IMR-90 (cell line): Measurements from ENCODE around the gene MRPL21. TPM values are rescaled to one million over a fixed set of nuclear protein-coding genes. Genes with fewer than 3 reads are reported as not detected.

ENCODE experiments used
- ATAC-seq: fragments of 200-7000 bp; cut with Tn5 transposase; 2 replicates; pipeline ENCODE4 v1.9.1; 2020; ENCODE audit warnings: low read depth, mild to moderate bottlenecking, moderate library complexity
- BruUV-seq: library from RNA; stranded (reverse); fragments of 400-500 nt; replicated peaks from 2 replicates; lab custom pipeline; 2021; lab: Mats Ljungman, UMichigan
- CTCF ChIA-PET: fragments of 300-600 bp; formaldehyde crosslinking; extraction: SDS; loops from one replicate; lab custom pipeline; 2021; ENCODE audit warnings: antibody characterized with exemption; lab: Yijun Ruan, JAX
- POLR2A ChIA-PET: fragments of 300-600 bp; sonication (Branson Sonifier 250); formaldehyde crosslinking; loops from one replicate; lab custom pipeline; 2022; ENCODE audit warnings: antibody characterized with exemption; ENCODE audit not compliant: unreplicated experiment; lab: Charles Lee
- DNase-seq: peaks from one replicate; pipeline ENCODE4 v3.0.0; 2013
- H2AFZ ChIP-seq: replicated peaks from 2 replicates; pipeline ENCODE3; 2013; ENCODE audit warnings: low read length, mild to moderate bottlenecking; ENCODE audit not compliant: poor library complexity
- H2AK5ac ChIP-seq: 2 replicates; pipeline ENCODE4 v1.6.1; 2013; ENCODE audit warnings: low read depth, low read length, inconsistent platforms
- H2AK9ac ChIP-seq: replicated peaks from 2 replicates; pipeline ENCODE3; 2013; ENCODE audit warnings: mild to moderate bottlenecking, low read depth, low read length, moderate library complexity; ENCODE audit not compliant: poor library complexity
- H2BK120ac ChIP-seq: 2 replicates; pipeline ENCODE4 v1.6.1; 2013; ENCODE audit warnings: low read depth, low read length, inconsistent platforms
- H2BK15ac ChIP-seq: 3 replicates; pipeline ENCODE4 v1.6.1; 2013; ENCODE audit warnings: low read depth, low read length, inconsistent platforms
- H2BK20ac ChIP-seq: 2 replicates; pipeline ENCODE4 v1.6.1; 2013; ENCODE audit warnings: low read depth, mild to moderate bottlenecking, inconsistent platforms, low read length, moderate library complexity
- H2BK5ac ChIP-seq: 2 replicates; pipeline ENCODE4 v1.6.1; 2013; ENCODE audit warnings: mild to moderate bottlenecking, low read depth, low read length, inconsistent platforms; ENCODE audit not compliant: poor library complexity, severe bottlenecking
- H3K14ac ChIP-seq: replicated peaks from 2 replicates; pipeline ENCODE4 v1.6.1; 2013; ENCODE audit warnings: low read depth, low read length, inconsistent platforms
- H3K18ac ChIP-seq: 2 replicates; pipeline ENCODE4 v1.6.1; 2013; ENCODE audit warnings: low read depth, low read length, control low read depth
- H3K23ac ChIP-seq: 2 replicates; pipeline ENCODE4 v1.6.1; 2013; ENCODE audit warnings: low read depth, low read length, inconsistent platforms
- H3K27ac ChIP-seq: 2 replicates; pipeline ENCODE4 v1.5.1; 2013; ENCODE audit warnings: mild to moderate bottlenecking, control low read depth, low read length; ENCODE audit not compliant: insufficient read depth
- H3K27me3 ChIP-seq: 2 replicates; pipeline ENCODE4 v1.6.1; 2013; ENCODE audit warnings: low read length; ENCODE audit not compliant: control insufficient read depth, insufficient read depth
- H3K36me3 ChIP-seq: 2 replicates; pipeline ENCODE4 v1.6.1; 2013; ENCODE audit warnings: low read length, mixed read lengths; ENCODE audit not compliant: control insufficient read depth, insufficient read depth
- H3K4ac ChIP-seq: 2 replicates; pipeline ENCODE4 v1.6.1; 2013; ENCODE audit warnings: low read depth, low read length, inconsistent platforms
- H3K4me1 ChIP-seq: 2 replicates; pipeline ENCODE4 v1.6.1; 2013; ENCODE audit warnings: low read length, mixed read lengths; ENCODE audit not compliant: control insufficient read depth, insufficient read depth
- H3K4me2 ChIP-seq: 2 replicates; pipeline ENCODE4 v1.6.1; 2013; ENCODE audit warnings: low read depth, mild to moderate bottlenecking, control low read depth, low read length, moderate library complexity
- H3K4me3 ChIP-seq: 2 replicates; pipeline ENCODE4 v1.5.1; 2013; ENCODE audit warnings: low read depth, mild to moderate bottlenecking, control low read depth, low read length, moderate library complexity; ENCODE audit not compliant: insufficient read depth
- H3K56ac ChIP-seq: 2 replicates; pipeline ENCODE4 v1.6.1; 2013; ENCODE audit warnings: low read length, inconsistent platforms; ENCODE audit not compliant: insufficient read depth; ENCODE audit errors: extremely low read depth
- H3K79me1 ChIP-seq, 2 experiments: 2 replicates each; pipeline ENCODE4 v1.6.1; 2013; ENCODE audit warnings: low read length in 2 of 2, inconsistent platforms in 1 of 2, low read depth in 1 of 2
- H3K9ac ChIP-seq: 2 replicates; pipeline ENCODE4 v1.6.1; 2013; ENCODE audit warnings: low read depth, low read length, control low read depth
- H3K9me1 ChIP-seq: 2 replicates; pipeline ENCODE4 v1.6.1; 2013; ENCODE audit warnings: low read length, inconsistent platforms; ENCODE audit not compliant: insufficient read depth
- H3K9me3 ChIP-seq: 2 replicates; pipeline ENCODE4 v1.6.1; 2013; ENCODE audit warnings: low read length; ENCODE audit not compliant: control insufficient read depth, insufficient read depth
- H4K20me1 ChIP-seq: 2 replicates; pipeline ENCODE4 v1.6.1; 2013; ENCODE audit warnings: low read length, inconsistent platforms; ENCODE audit not compliant: insufficient read depth
- H4K5ac ChIP-seq: 2 replicates; pipeline ENCODE4 v1.6.1; 2013; ENCODE audit warnings: mild to moderate bottlenecking, low read depth, low read length, control low read depth
- H4K8ac ChIP-seq, 2 experiments: 2 replicates each; pipeline ENCODE4 v1.6.1; 2013; ENCODE audit warnings: low read depth in 2 of 2, low read length in 2 of 2, control low read depth in 1 of 2, inconsistent platforms in 1 of 2
- H4K91ac ChIP-seq: 2 replicates; pipeline ENCODE4 v1.6.1; 2013; ENCODE audit warnings: low read depth, low read length, inconsistent platforms; ENCODE audit not compliant: insufficient read depth
- CEBPB ChIP-seq: IDR thresholded peaks from 2 replicates; pipeline ENCODE4 v1.6.1; 2012; ENCODE audit warnings: low read depth, low read length, improper control_type of control experiment
- CTCF ChIP-seq: conservative IDR thresholded peaks from 2 replicates; pipeline ENCODE4 v1.5.1; 2012; ENCODE audit warnings: mild to moderate bottlenecking, low read depth, low read length, improper control_type of control experiment
- FOS ChIP-seq: fragments of 150-350 bp; IDR thresholded peaks from 2 replicates; pipeline ENCODE4 v1.6.1; 2016; ENCODE audit warnings: low read depth, low read length
- RAD21 ChIP-seq: IDR thresholded peaks from 2 replicates; pipeline ENCODE4 v1.6.1; 2012; ENCODE audit warnings: low read length, improper control_type of control experiment
- RCOR1 ChIP-seq: IDR thresholded peaks from 2 replicates; pipeline ENCODE4 v1.6.1; 2012; ENCODE audit warnings: mild to moderate bottlenecking, low read length, improper control_type of control experiment; ENCODE audit not compliant: insufficient replicate concordance
- RFX5 ChIP-seq: IDR thresholded peaks from 2 replicates; pipeline ENCODE4 v1.8.0; 2012; ENCODE audit warnings: low read depth, mild to moderate bottlenecking, low read length, moderate library complexity
- WGBS, 2 experiments: methylation state at CpG; one replicate each; pipeline versions ENCODE4 v1.1.5 to v1.1.7; 2013; ENCODE audit warnings: missing lambda C conversion rate in 2 of 2; ENCODE audit not compliant: insufficient read length in 1 of 2; ENCODE audit errors: extremely low coverage in 2 of 2; 5-methylcytosine and 5-hydroxymethylcytosine counted together
- dilution Hi-C: fragments of 300-500 bp; cut with HindIII; formaldehyde crosslinking; loops from one replicate; pipeline ENCODE4 v1.14.3; 2018; ENCODE audit warnings: low sequenced_read_pairs; ENCODE audit not compliant: unreplicated experiment
- in situ Hi-C: fragments of 300-500 bp; cut with MboI; formaldehyde crosslinking; loops from 3 replicates; pipeline ENCODE4 v1.14.3; 2019; ENCODE audit warnings: low sequenced_read_pairs, inconsistent platforms, mixed read lengths
- intact Hi-C: fragments of 100-400 bp; cut with micrococcal nuclease; formaldehyde crosslinking; loops from 2 replicates; pipeline ENCODE4 v1.10.0; 2022
- polyA plus RNA-seq, 3 experiments: library from polyadenylated mRNA; depleted of rRNA; stranded (reverse); fragments of >200 nt; gene quantifications; 2 replicates each; pipeline ENCODE4 v1.2.3, GENCODE V29; 2012; ENCODE audit warnings: low replicate concordance in 1 of 3
- total RNA-seq: library from RNA; depleted of rRNA; stranded (reverse); fragments of >200 nt; gene quantifications from 2 replicates; pipeline ENCODE4 v1.2.3, GENCODE V29; 2012
- TF ChIP-seq, protein P1 (sequence below): fragments of 150-350 bp; IDR thresholded peaks from 2 replicates; pipeline ENCODE4 v1.6.1; 2017; ENCODE audit warnings: mild to moderate bottlenecking, antibody characterized with exemption, low read length, low read depth
- TF ChIP-seq, protein P2 (sequence below): fragments of 150-350 bp; IDR thresholded peaks from 2 replicates; pipeline ENCODE4 v1.6.1; 2016; ENCODE audit warnings: low read depth, mild to moderate bottlenecking, low read length, moderate library complexity, borderline replicate concordance

The MRPL21 gene
- total and polyA plus RNA-seq, 2 of the 4 experiments (the other 2 are of a cell fraction), result 19.2 to 26.3 TPM

GRCh38 chr11:68946416-68947090 lies 42.9 kb upstream of the MRPL21 start:
- Histone ChIP-seq H2AFZ (peak overlapping the region; percentile 46), H4K20me1 (no peaks in the 10 kb centered on the region), H3K4me2 (peak overlapping the region; percentile 39; the same call in 1 of the 2 replicates), H2BK15ac (no peak overlapping the region), H3K9ac (no peak overlapping the region), H3K4me3 (no peak overlapping the region), H3K4ac (no peak overlapping the region), H3K36me3 (no peaks in the 10 kb centered on the region), H2BK120ac (no peak overlapping the region), H3K9me3 (no peaks in the 10 kb centered on the region), H2AK5ac (no peak overlapping the region), H3K18ac (no peak overlapping the region; the same call in 1 of the 2 replicates), H4K5ac (no peak overlapping the region), H2AK9ac (peak overlapping the region; percentile 11), H4K91ac (no peak overlapping the region), H3K23ac (no peak overlapping the region), H2BK5ac (no peak overlapping the region), H3K9me1 (no peaks in the 10 kb centered on the region; the same call in 1 of the 2 replicates), H3K27ac (peak overlapping the region; percentile 55; the same call in 1 of the 2 replicates), H2BK20ac (no peak overlapping the region), H4K8ac (no peak overlapping the region), H3K14ac (no peak overlapping the region), H3K79me1 (no peaks in the 10 kb centered on the region), H3K56ac (no peak overlapping the region), H3K27me3 (no peaks in the 10 kb centered on the region; the same call in 1 of the 2 replicates), H3K4me1 (peaks cover 18% of the 10 kb centered on the region)
- POLR2A ChIA-PET, result interaction anchor here (0.5 to 0.6 kb wide), 2 partner anchors 11 to 67 kb away, joined by 5 to 7 read pairs; partner anchors contain the start of gene MRGPRF
- intact Hi-C loops, result no loop called here
- dilution Hi-C loops, result no loop called here
- DNase-seq (peak; percentile 89), ATAC-seq (peak; percentile 56)
- 38% methylated on average over 10 of the region's 18 CpGs; no CpG with 5 or more reads in 1 of the 2 experiments for WGBS, 2 experiments
- in situ Hi-C loops, result loop anchor here (25.0 kb wide), 1 partner anchor 716 kb away; no protein-coding TSS in a partner anchor
- TF ChIP-seq RFX5 (no peak), CEBPB (peak; percentile 29; the same call in 1 of the 2 replicates), FOS (peak; percentile 61), RAD21 (no peak), RCOR1 (no peak), CTCF (no peak)
- TF ChIP-seq, protein P1, sequence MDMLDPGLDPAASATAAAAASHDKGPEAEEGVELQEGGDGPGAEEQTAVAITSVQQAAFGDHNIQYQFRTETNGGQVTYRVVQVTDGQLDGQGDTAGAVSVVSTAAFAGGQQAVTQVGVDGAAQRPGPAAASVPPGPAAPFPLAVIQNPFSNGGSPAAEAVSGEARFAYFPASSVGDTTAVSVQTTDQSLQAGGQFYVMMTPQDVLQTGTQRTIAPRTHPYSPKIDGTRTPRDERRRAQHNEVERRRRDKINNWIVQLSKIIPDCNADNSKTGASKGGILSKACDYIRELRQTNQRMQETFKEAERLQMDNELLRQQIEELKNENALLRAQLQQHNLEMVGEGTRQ, result no peak
- TF ChIP-seq, protein P2, sequence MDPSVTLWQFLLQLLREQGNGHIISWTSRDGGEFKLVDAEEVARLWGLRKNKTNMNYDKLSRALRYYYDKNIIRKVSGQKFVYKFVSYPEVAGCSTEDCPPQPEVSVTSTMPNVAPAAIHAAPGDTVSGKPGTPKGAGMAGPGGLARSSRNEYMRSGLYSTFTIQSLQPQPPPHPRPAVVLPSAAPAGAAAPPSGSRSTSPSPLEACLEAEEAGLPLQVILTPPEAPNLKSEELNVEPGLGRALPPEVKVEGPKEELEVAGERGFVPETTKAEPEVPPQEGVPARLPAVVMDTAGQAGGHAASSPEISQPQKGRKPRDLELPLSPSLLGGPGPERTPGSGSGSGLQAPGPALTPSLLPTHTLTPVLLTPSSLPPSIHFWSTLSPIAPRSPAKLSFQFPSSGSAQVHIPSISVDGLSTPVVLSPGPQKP, result no peak
- no TSS peak for BruUV-seq
- CTCF ChIA-PET, result interaction anchor here (0.6 to 1.0 kb wide), 3 partner anchors 52 to 95 kb away, joined by 3 to 9 read pairs (median 3); no protein-coding TSS in a partner anchor
